NCI-H69 (cell line): Measurements from ENCODE around the gene METTL22.

Experiments used
- DNase-seq: peaks from one replicate; lab custom pipeline; 2025; lab: John Stamatoyannopoulos, UW

METTL22 gene

GRCh38 chr16:8668113-8668512, 46.6 kb downstream of the METTL22 start:
- no peak for DNase-seq

DNA sequence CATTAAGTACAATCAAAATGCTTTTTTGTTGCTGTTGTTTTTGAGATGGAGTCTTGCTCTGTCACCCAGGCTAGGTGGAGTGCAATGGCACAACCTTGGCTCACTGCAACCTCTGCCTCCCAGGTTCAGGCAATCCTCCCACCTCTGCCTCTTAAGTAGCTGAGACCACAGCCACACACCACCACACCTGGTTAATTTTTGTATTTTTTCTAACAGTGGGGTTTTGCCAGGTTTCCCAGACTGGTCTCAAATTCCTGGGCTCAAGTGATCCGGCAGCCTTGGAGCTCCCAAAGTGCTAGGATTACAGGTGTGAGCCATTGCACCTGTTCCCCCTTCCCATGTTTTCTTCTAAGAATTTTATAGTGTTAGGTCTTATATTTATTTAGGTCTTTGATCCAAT, 48.0 kb downstream of the METTL22 start:
- no peak for DNase-seq

- no peak for DNase-seq
Observed at GRCh38 chr16:8670014-8670560, 48.6 kb downstream of the METTL22 start.

DNA sequence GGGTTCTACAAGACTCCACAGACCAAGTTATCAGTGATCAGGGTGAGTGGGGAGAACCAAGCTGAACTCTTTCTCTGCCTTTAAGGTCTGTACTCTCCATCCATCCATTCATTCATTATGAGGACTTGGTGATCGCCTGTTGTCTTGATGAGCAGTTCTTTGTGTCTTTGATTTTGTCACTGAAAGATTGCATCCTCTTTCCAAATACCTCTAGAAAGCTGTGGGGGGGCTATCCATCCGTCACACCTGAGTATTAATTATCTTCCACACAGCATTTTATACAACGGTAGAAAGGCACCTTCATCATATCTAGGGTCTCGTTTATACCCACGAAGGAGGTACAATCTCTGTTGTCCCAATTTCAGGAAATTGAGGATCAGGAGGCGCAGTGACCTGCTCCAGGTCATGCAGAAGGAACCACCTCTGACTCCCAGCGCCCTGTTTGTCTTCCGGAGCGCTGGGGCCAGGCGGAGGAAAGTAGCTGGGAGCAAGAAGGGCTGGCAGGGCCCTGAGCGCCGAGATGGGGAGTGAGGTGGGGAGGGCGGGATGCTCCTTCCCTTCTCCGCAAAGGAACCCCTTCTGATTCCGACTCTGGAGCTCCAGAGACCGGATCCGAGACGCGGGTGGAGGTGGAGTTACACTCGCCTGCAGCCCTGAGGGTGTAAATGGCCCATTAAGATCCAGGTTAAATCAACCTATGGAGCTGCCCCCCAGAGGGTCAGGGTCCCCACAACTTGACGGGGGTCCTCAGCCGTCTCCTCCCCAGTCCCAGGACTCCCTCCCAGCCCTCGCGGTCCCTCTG, 52.3 kb downstream of the METTL22 start:
- no peak for DNase-seq

GRCh38 chr16:8674413-8675022, 53.0 kb downstream of the METTL22 start, which contains the start of gene ABAT:
ABAT (plus strand) TSS chr16:8674617; CDS start chr16:8735740, 61,123 bp downstream.
- DNase-seq: peak; percentile 93

- DNase-seq: peak; percentile 20
Observed at GRCh38 chr16:8675183-8676159, 54.0 kb downstream of the METTL22 start.

- DNase-seq: no peak
Observed at GRCh38 chr16:8676160-8676547, 54.7 kb downstream of the METTL22 start.

DNA sequence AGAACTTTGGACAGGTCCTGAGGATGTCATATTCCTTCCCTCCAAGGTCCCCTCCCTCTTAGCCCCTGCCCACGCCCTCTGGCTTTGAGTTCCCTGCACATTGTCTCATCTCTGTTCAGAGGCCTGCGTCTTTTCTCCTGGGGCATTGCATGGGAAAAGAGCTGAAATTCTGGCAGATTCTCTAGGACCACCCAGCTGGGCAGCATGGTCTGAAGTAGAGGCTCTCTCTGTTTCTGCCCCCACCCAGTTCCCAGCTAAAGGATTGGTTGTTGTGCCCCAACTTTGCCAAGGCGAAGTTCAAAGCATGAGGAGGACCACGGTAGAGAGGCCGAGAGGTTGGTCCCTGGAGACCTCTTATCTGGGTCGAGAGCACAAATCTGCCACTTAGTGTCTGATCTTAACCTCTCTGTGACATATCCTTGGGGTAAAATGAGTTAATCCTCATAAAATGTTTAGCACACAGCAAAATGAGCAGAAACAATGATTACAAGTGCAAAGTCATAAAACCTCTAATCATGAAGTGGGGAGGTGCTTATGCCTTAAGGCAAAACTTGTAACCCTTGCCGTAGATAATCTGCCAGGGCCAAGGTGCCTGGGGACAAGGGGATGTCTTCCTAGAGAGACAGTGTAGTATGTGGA, 55.4 kb downstream of the METTL22 start:
- DNase-seq: no peak

- no peak for DNase-seq
Observed at GRCh38 chr16:8677481-8677880, 56.0 kb downstream of the METTL22 start.

DNA sequence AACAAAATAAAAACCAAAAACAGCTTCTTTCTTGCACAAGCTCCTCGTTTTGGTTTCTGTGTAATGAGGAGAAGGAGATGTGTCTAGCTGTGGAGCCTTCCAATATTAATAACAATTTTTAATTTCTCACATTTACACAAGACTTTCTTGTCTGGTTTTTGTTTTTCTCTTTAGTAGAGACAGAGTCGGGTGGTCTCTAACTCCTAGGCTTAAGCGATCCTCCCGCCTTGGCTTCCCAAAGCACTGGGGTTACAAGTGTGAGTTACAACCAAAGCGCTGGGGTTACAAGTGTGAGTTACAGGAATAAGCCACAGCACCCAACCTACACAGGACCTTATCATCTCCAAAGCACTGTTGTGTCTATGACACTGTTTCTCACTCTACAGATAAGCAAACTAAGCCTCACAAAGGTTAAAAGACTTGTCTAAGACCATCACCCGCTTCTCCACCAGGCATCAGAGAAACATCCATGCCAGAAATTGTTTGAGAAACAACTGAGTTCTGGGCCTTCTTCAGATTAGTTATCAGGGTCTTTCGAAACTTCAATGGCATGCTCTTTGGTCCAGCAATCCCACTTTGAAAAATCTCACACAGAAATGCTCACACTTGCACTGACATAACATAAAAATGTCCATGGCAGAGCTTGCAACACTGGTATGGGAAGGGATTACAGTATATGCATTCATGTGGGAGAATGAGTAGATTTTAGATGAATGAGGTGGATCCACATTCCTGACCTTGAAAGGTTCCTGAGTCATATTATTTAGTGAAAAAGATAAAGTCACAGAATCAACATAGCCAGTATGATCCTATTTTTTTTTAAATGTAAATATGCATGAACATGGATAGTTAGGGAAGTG, 56.8 kb downstream of the METTL22 start:
- no peak for DNase-seq

GRCh38 chr16:8679151-8679550, 57.7 kb downstream of the METTL22 start:
- DNase-seq: no peak

DNA sequence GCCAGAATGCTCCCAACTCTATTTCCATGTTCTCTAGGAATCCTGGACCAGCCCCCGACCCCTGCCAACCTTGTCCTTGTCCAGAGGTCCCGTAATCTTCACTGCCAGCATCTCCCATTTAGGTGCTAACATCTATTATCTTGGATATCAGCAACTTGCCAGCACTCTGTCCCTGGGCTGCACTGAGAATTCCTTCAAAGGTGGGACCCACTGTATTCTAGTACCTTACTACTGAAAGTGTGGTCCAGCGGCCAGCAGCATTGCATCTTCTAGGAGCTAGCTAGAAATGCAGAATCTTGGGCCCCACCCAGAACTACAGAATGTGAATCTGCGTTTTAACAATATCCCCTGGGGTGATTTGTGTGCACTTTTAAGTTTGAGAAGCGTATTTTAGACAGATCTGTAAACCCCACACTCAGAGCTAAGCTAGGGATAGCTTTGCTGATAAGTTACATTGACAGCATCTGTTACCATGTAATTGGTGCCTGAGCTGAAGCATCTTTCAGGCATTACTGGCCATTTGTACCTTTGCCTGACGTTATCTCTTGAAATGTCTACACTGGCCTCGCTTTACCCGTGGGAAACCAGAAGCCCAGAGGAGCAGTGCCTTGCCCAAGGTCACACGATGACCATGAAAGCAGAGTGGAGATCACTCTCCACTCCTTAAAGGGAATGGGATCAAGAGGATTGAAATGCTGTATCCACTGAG, 61.2 kb downstream of the METTL22 start:
- DNase-seq: peak; percentile 13

GRCh38 chr16:8683640-8684039, 62.1 kb downstream of the METTL22 start:
- no peak for DNase-seq

- DNase-seq: no peak
Observed at GRCh38 chr16:8685617-8686016, 64.1 kb downstream of the METTL22 start.

DNA sequence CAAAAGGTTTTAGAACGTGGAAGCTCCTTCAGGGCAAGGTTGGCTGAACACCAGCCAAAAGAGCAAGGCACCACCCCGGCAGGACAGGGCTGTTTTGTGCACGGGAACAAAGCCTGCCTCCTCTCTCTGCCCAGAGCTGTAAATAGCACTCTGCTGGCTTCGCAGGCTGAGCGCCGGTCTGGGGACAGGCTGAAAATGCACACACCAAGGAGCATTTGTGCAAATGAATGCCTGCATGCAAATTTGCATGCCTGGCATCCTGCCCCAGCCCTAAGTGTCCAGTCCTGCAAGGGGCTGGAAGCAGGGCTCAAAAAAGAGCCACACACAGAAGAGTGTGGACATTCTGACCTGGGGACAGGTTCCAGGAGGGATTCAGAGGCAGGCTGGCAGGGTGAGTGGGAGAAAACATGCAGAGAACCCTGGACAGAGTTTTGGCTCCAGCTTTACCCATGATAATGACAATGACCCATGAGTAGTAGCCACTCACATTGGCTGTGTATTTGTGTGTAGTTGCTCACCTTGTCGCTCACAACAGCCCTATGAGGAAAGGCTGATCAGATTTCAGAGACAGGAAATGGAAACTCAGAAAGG, 64.6 kb downstream of the METTL22 start:
- DNase-seq: peak; percentile 6

GRCh38 chr16:8686879-8687278, 65.4 kb downstream of the METTL22 start:
- DNase-seq: peak; percentile 17

GRCh38 chr16:8689686-8690085, 68.2 kb downstream of the METTL22 start:
- DNase-seq: no peak

DNA sequence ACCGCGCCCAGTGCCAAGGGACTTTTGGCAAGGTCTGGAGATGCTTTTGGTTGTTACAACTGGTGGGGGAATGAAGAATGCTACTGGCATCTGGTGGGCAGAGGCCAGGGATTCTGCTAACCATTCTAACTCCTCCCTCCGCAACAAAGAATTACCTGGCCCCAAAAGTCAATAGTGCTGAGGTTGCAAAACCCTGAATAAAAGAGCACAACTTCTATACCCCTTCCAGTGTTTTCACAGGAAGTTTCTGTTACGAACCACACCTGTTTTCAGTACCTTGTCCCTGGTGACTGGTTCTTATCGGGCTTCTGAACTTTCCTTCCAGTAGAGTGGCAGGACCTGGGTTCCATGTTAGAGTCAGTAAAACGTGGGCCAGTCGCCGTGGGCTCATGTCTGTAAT, 70.2 kb downstream of the METTL22 start:
- DNase-seq: no peak
